GM18873 (cell line): ENCODE results near the gene TINAG.
A peak's percentile ranks its signal among the peaks of the same experiment; 100 is the strongest.

ENCODE experiments used
- ATAC-seq: cut with Tn5 transposase; IDR thresholded peaks from one replicate; pipeline ENCODE4 v1.9.1; 2021; ENCODE audit warnings: mild to moderate bottlenecking, moderate library complexity, moderate number of reproducible peaks; ENCODE audit not compliant: unreplicated experiment, low FRiP score

The TINAG gene

DNA sequence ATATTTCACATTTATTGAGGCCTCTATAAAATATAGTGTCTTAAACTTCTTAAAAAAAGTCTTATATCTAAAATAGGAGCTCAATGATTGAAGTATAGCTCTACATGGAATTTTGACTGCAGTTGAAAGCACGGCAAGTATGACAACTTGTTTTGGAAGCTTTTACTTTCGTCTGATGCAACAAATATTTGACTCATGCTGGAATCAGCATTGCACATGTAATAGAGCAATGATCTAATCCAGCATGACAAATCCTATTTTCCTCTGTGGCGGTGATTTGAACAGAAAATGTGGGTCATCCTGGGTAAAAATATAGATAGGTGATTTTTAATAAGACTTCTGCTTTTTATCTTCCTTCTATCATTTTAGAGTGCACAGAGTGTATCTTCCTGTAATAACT, 111.6 kb downstream of the TINAG start:
- no peak for ATAC-seq

DNA sequence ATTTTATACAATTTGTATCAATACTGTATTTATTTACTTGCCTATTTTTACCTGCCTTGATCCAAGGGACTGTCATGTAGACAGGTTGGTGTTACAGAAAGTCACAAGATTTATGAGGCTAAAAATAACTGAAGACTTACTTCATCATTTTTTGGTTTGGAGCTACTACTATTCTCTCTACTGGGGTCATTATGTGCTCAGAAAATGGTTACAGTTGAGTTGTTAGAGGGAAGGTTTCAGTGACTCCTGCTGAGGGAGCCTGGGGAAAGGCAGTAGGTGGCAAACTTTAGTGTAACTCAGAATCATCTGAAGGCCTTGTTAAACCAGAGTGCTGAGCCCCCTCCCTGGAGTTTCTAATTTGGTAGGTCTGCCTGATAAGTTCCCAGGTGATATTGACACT, 118.8 kb downstream of the TINAG start:
- no peak for ATAC-seq

DNA sequence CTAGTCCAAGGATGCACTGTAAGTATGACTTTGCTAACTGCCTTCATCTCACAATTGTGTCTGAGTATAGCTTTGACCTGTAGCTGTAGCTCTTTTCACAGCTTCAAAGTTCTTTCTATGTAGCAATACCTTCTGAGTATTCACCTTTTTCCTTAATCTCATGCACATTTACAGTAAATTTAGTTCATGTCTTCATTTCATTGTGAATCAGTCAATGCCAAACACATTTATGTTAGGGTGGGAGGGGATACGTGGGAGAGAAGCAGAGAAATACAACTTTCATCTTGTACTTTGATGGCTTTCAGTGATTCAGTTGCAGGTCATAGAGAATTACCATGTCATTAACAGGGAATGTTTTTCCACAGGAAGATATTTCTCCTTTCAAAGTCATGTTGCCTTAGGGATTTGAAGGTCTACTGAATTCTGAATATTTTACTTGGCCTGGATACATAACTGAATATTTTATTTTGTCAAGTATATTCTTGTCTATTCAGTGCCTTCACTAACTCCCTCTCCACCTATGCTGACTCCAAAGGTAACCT, 119.2 kb downstream of the TINAG start:
- ATAC-seq = no peak

DNA sequence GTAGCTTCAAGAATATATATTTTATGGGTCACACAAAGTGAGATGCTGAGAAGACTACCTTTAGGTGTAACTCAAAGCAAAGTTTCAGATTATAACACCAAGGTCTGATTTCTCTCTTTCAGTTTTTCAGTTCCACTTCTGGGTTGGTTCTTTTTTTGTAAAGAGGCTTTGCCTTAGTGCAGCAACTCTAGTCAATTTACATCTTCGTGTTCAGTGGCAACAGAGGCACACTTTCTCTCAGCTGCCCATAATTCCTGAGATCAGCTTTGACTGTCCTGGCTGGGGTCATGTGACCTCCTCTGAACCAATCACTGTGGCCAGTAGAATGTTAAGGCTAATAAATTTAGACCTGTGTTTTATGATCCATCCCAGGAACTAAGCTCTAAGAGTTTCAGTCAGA, 120.2 kb downstream of the TINAG start:
- ATAC-seq = peak; percentile 94

DNA sequence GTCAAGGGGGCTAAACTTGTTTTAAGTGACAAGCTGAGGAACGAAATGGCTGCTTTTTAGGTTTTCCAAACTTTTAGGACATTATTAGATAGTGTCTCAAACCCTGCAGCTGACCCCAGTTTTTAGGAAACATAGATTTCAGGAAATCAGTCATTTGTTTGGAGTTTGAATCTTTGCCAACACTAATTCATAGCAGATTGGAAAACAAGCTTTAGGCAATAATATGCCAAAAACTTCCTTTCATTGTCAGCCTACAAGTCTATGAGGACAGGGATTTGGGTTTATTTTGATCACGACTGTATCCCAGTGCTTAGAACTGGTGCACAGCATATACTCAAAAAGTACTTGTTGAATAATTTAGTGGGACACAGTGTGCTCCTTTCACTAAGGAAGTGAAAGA, 123.2 kb downstream of the TINAG start:
- ATAC-seq = no peak
